G401.6 (cell line): ENCODE data around the gene APLF.
A peak's percentile ranks its signal among the peaks of the same experiment; 100 is the strongest.
"Not testable (repeated sequence)": the region's sequence is repeated elsewhere in the genome, so short reads cannot be mapped to it uniquely, and the experiment has no call there.

Experiments
- FAIRE-seq: peaks from 2 replicates; lab custom pipeline; 2012; peaks lifted over from hg19 to GRCh38; lab: Jason Lieb, UNC

The APLF gene

GRCh38 chr2:68588589-68588988 is 121.2 kb downstream of the APLF start:
- no peak for FAIRE-seq

DNA sequence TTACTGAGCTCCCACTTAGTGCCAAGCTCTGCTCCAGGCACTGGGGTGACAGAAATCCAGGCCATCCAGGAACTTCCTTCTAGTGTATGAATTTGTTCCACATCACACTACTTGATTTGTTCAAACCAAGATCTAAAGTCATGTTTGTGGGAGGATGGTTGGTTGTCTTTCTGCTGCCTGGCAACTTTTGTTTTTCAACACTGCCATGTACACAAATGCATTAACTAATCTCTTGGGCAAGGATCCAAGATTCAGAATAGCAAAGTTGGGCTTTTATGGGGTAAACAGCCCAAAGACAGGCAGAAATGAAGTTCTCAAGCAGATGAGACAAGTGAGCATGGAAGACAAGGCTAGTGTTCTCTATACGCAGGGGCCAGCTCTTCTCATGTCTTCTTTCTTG is 122.6 kb downstream of the APLF start:
- FAIRE-seq = no peak

DNA sequence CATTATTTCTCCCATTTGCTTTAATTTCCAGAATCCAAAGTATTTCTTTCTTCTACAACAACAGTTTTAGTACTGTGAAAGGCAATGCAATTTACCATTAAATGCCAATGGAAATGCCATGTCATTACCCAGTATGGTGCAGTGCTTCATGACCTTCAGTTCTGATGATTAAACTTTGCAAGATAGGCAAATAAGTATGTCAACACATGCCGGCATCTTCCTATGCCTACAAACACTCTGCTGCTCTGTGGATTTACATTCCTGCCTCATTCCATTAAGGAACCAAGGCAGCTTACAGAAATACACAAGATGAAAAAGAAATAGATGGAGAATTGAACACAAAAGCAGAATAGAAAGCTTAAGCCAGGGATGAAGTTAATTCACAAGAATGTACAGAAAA is 123.3 kb downstream of the APLF start:
- no peak for FAIRE-seq

DNA sequence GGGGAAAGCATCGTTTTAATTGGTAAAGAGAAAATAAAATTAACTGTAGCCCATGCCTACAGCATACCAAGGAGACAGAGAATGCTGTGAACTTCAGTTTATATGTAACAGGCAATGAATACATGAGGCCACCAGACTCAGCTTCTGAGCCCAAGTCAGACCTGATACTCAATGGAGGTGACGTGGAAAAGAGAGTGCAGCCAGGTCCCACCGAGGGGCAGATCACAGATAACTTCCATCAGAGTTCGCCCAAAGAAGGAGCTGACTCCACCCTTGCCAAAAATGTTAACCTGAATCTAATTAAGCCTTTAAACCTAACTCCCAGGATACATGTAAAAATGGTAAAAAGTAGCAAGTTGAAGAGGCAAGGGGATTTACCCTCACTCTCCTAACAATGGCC is 123.8 kb downstream of the APLF start:
- FAIRE-seq = no peak

GRCh38 chr2:68594041-68594440 is 126.7 kb downstream of the APLF start:
- FAIRE-seq = no peak

DNA sequence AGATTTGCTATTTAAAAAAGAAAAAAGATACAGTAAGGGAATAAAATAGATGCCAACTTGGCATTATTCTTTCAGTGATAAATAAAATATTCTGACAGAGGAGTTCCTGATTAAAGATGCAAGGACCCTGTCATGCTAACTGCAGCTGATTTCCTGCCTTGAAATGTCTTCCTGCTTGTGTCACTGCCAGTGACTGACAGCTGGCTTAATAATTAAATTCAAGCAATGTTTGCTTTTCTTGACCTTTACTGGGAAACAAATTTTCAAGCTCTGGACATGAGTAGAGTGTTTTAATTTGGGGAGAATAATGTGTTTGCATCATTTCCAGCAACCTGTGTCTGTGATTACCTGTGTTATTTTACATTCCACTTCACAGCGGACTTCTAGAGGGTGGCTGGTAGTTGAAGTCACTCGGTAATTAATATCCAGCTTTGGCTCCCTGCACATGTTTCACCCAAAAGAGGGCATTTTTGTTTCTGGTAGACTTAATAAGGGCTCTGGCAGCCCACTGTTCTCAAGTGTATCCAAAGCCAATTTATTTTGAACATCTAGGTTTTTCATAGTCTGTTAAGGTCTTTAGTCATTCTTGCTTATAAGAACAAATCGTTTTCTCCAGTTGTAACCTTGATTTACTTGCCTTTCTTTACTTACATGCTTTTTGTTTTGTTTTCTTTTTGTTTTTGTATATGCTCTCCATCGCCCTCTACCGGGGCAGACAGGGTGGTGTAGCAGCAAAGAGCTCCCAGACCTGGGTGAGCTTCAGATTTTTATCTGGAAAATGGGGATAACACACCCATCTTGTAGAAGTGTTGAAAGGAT is 127.5 kb downstream of the APLF start:
- peak; percentile 44 for FAIRE-seq

DNA sequence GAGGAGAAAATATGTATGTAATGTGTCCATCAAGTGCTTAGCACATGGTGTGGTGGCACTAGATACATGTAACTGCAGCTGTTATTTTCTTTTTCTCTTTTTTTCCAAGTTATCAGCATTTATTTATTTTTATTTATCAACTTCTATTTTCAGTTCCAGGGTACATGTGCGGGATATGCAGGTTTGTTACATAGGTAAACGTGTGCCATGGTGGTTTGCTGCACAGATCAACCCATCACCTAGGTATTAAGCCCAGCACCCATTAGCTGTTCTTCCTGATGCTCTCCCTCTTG is 128.1 kb downstream of the APLF start:
- not testable (repeated sequence) for FAIRE-seq

DNA sequence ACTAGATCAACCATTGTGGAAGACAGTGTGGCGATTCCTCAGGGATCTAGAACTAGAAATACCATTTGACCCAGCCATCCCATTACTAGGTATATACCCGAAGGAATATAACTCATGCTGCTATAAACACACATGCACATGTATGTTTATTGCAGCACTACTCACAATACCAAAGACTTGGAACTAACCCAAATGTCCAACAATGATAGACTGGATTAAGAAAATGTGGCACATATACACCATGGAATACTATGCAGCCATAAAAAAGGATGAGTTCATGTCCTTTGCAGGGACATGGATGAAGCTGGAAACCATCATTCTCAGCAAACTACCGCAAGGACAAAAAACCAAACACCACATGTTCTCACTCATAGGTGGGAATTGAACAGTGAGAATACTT is 133.1 kb downstream of the APLF start:
- FAIRE-seq = not testable (repeated sequence)

GRCh38 chr2:68603059-68603458 is 135.7 kb downstream of the APLF start:
- no peak for FAIRE-seq

DNA sequence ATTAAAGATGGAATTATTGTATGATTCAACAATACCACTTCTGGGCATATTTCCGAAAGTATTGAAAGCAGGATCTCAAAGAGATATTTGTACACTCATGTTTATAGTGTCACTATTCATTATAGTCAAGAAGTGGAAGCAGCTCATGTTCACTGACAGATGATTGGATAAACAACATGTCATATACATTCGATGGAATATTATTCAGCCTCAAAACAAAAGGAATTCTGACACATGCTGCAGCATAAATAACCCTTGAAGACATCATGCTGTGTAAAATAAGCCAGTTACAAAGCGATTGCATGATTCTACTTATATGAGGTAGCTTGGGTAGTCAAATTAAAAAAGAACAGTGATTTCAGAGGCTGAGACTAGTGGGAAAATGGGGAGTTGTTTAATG is 136.7 kb downstream of the APLF start:
- no peak for FAIRE-seq

- FAIRE-seq = no peak
These were observed 138.6 kb downstream of the APLF start for GRCh38 chr2:68605939-68606338.

DNA sequence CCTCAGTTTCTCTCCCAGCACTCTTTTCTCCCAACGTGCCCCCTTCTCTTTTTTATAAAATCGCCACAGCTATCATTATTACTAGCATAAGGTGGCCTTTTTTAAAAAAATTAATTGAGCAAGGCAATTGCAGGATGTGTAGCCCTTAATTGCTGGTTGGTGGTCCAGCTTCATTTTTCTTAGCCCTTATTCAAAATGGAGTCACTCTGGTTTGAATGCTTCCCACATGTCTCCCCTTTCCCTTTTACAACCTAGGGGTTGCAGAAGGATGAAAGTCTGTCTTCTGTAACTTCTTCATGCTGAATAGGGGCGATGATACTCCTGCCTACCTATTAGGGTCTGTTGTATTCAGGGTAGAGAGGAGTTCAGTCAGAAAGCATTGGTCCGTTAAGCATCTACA is 139.4 kb downstream of the APLF start:
- no peak for FAIRE-seq

- FAIRE-seq = no peak
These were observed 140.5 kb downstream of the APLF start for GRCh38 chr2:68607837-68608236.

- FAIRE-seq = no peak
These were observed 145.6 kb downstream of the APLF start for GRCh38 chr2:68612765-68613519.

GRCh38 chr2:68620772-68621171 is 153.4 kb downstream of the APLF start:
- no peak for FAIRE-seq

GRCh38 chr2:68623820-68624219 is 156.4 kb downstream of the APLF start:
- FAIRE-seq = no peak

DNA sequence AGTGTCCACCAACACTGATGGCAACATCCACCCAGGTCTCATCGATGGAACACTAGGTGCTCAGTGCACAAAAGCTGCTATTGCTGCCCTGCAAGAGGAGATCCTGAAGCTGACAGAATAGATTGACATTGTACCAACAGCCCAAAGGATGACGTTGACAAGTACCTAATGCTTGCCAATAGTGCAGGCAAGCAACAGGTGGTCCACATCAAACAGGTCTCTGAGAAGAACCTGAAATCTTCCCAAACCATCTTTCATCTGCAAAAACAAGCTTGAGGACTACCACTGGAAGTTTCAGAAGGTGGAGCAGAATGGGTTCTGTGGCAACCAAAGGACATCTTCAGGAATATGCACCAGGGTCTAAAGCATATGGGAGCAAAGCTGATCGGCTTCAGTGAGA is 160.2 kb downstream of the APLF start:
- FAIRE-seq = no peak
